NB4 (cell line): ENCODE measurements around the gene MDM4.

ENCODE experiments used
- DNase-seq: peaks from one replicate; pipeline ENCODE4 v3.0.0; 2010; ENCODE audit warnings: low read depth
- H3K4me3 ChIP-seq: one replicate; pipeline ENCODE4 v1.5.1; 2011; ENCODE audit warnings: mild to moderate bottlenecking, low read depth, low read length, moderate library complexity
- CTCF ChIP-seq: IDR thresholded peaks from one replicate; pipeline ENCODE4 v1.5.1; 2012; ENCODE audit warnings: low read depth, low read length
- MYC ChIP-seq: IDR thresholded peaks from 2 replicates; pipeline ENCODE4 v1.6.1; 2011; ENCODE audit warnings: low read depth, low read length
- POLR2A ChIP-seq: IDR thresholded peaks from 2 replicates; pipeline ENCODE4 v1.6.1; 2011; ENCODE audit warnings: mild to moderate bottlenecking; ENCODE audit not compliant: insufficient read length; ENCODE audit errors: extremely low read depth
- TF ChIP-seq, protein P1 (sequence below): IDR thresholded peaks from 2 replicates; pipeline ENCODE4 v1.6.1; 2011; ENCODE audit warnings: low read depth, low read length

The MDM4 gene

GRCh38 chr1:204599596-204599995 is 83.4 kb downstream of the MDM4 start:
- TF ChIP-seq, protein P1, sequence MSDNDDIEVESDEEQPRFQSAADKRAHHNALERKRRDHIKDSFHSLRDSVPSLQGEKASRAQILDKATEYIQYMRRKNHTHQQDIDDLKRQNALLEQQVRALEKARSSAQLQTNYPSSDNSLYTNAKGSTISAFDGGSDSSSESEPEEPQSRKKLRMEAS, result no peak
- no peak for TF ChIP-seq MYC
- TF ChIP-seq CTCF, result no peak
- no peak for TF ChIP-seq POLR2A
- no peak for DNase-seq
- no peak overlapping the region for H3K4me3 ChIP-seq

DNA sequence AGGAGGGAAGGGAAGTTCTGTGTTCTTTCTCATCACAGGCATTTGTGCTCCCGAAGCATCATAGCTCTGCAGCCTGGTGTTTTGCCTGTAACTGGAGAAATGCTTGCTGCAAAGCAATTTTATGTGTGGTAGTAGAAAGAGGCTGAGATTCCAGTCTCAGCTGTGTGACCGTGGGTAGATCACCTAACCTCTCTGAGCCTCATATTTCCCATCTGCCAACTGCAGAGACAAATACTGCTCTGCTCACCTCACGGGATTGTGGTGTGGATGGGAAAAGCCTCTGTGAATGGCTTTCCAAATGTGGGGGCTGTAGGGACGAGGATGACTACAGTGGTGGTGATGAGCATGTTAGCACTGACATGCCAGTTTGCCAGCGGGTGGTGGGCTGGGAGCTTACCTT is 84.0 kb downstream of the MDM4 start:
- no peak for DNase-seq
- TF ChIP-seq, protein P1, result no peak
- TF ChIP-seq POLR2A (no peak), CTCF (no peak), MYC (no peak)
- no peak overlapping the region for H3K4me3 ChIP-seq

GRCh38 chr1:204600968-204601367 is 84.8 kb downstream of the MDM4 start:
- no peak for DNase-seq
- H3K4me3 ChIP-seq, result no peak overlapping the region
- TF ChIP-seq MYC, result no peak
- TF ChIP-seq POLR2A, result no peak
- TF ChIP-seq CTCF, result peak; percentile 11
- TF ChIP-seq, protein P1, result no peak

- H3K4me3 ChIP-seq, result no peak overlapping the region
- no peak for DNase-seq
- TF ChIP-seq MYC (no peak), CTCF (no peak), POLR2A (no peak)
- TF ChIP-seq, protein P1, result no peak
These were observed 85.9 kb downstream of the MDM4 start for GRCh38 chr1:204602111-204602579.

GRCh38 chr1:204602871-204603542 is 86.8 kb downstream of the MDM4 start:
- TF ChIP-seq CTCF (no peak), POLR2A (no peak), MYC (no peak)
- TF ChIP-seq, protein P1, result no peak
- DNase-seq, result no peak
- H3K4me3 ChIP-seq, result no peak overlapping the region
